Fibroblast of villous mesenchyme (primary cell): ENCODE data around the gene GJA8. TPM values are rescaled to one million over a fixed set of nuclear protein-coding genes. Genes with fewer than 3 reads are reported as not detected.
"Not testable (repeated sequence)": the region's sequence is repeated elsewhere in the genome, so short reads cannot be mapped to it uniquely, and the experiment has no call there.

Source experiments
- DNase-seq: peaks from one replicate; pipeline ENCODE4 v3.0.0-alpha.2; 2010; ENCODE audit warnings: low read depth
- H3K4me3 ChIP-seq: 2 replicates; pipeline ENCODE4 v1.5.1; 2011; ENCODE audit warnings: low read depth, mild to moderate bottlenecking, low read length
- CTCF ChIP-seq: IDR thresholded peaks from 2 replicates; pipeline ENCODE4 v1.5.1; 2012; ENCODE audit warnings: low read depth, mild to moderate bottlenecking, low read length; ENCODE audit not compliant: insufficient read depth
- total RNA-seq: library from RNA; depleted of rRNA; stranded (reverse); fragments of >200 nt; gene quantifications from 2 replicates; pipeline ENCODE4 v1.2.3, GENCODE V29; 2012

GJA8 gene
- total RNA-seq, 1 donor: not detected

DNA sequence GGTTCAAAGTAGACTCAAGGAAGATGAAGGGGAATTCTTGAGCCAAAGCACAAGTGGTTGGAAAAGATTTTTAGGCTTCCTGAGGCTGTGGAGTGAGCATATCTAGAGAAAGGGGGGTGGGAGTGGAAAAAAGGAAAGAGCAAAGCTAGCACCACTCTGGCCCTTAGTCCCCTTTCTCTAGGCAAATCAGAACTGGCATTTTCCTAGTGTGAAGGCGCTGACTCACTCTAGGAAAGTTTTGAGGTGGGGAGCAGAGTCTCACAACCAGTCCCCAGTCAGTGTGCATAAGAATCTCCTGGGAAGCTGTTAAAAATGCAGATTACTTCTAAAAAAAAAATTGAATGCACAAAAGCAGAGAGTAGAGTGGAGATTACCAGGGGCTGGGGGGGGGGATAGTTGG is 22.2 kb downstream of the GJA8 start:
- TF ChIP-seq CTCF: no peak
- no peak overlapping the region for H3K4me3 ChIP-seq
- DNase-seq: no peak

DNA sequence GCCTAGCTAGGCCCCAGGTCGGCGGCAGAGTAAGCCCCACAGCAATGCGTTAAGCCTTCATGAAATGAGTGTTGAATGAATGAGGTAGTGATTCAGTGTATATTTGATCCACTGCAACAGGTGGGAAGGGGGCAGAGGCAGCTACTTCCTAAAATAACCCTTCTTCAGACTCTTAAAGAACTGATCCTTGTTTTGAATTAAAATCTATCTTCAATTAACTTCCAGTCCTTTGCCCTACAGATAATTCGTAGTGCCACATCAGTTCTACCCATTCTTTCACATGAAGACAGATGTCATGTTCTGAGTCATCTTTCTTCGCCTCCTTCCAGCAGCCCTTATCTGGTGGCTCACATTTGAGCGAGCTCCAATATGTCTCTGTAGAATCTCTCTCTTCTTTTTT is 24.6 kb downstream of the GJA8 start:
- DNase-seq, H3K4me3 ChIP-seq: not testable (repeated sequence)

- not testable (repeated sequence) for DNase-seq, H3K4me3 ChIP-seq
Measured at GRCh38 chr1:147927689-147928088, 25.1 kb downstream of the GJA8 start.

DNA sequence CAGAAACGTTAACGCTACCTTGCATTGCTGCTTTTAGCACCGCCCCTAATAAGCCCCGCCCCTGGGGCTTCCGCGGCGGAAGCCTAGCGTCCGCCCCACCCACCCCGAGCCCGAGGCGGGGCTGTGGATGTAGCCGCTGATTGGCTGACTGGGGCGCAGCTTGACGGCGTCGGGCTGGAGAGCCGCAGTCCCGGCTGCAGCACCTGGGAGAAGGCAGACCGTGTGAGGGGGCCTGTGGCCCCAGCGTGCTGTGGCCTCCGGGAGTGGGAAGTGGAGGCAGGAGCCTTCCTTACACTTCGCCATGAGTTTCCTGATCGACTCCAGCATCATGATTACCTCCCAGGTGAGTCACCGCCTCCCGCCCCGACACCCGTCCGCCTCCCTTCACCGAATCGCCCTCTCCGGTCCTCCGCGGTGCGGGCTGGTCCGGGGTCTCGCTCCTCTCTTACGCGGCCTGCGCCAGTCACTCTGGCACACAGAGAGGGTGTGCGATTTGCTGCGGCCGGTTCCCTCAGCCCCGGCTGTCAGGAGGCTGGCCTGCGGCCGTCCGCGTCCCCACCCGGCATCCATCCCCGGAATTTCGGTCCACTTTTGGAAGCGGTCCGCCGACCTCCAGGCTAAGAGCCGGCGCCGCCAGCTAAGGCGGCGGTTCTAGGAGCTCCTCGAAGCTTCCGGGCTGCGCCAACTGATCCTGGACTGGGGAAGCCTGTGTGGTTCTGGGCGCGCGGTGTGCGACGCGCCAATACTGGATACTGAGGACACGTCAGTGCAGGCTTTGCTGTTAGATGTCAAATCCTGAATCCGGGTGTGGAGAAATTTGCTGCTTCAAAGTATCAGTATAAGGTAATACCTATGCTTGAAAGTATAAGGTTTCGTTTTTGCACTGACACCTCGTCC is 25.9 kb downstream of the GJA8 start, which contains the start of gene GPR89B:
Gene GPR89B, plus strand, starts transcription at position 185 of the 897 bp plus-strand sequence. Its CDS starts 117 bp downstream, at position 302.
- DNase-seq: peak; percentile 82
- peak within 1 kb of the TSS; percentile 80 for H3K4me3 ChIP-seq

GRCh38 chr1:147931137-147931536 is 28.5 kb downstream of the GJA8 start:
- H3K4me3 ChIP-seq, DNase-seq: not testable (repeated sequence)

DNA sequence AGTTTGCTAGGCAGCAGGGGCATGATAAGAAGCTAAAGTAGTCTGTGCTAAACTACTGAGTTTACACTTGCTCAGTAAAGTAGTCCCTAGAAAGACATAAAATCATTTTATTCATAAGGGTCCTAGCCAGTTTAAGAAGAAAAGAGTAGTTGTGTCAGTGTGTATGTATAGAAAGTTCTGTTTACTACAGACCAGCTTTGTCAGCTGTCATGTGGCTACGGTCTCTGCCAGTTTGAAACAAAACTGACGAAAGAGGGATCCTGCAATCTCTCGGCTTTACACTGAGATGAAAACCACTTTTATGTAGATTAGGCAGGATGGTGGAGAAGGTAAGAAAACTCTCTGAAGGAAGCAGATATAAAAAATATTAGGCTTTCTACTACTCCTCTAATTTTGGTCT is 32.7 kb downstream of the GJA8 start:
- not testable (repeated sequence) for H3K4me3 ChIP-seq, DNase-seq

- DNase-seq: peak; percentile 5
- not testable (repeated sequence) for H3K4me3 ChIP-seq
Measured at GRCh38 chr1:147940456-147940855, 37.9 kb downstream of the GJA8 start.

- not testable (repeated sequence) for H3K4me3 ChIP-seq, DNase-seq
Measured at GRCh38 chr1:147942563-147942962, 40.0 kb downstream of the GJA8 start.

- DNase-seq, H3K4me3 ChIP-seq: not testable (repeated sequence)
Measured at GRCh38 chr1:147949517-147949916, 46.9 kb downstream of the GJA8 start.

Other genes starting within 250 kb of the GJA8 start
- 4.8 and 6.0 TPM in 2 replicates for gene ACP6, start 232.3 kb upstream of the GJA8 start, total RNA-seq
- gene GJA5, start 142.2 kb upstream of the GJA8 start, total RNA-seq: under 0.01 and 0.86 TPM in 2 replicates
- gene GPR89B, start 25.6 kb downstream of the GJA8 start, total RNA-seq: 12.6 and 19.0 TPM in 2 replicates
- 4.3 and 4.8 TPM in 2 replicates for gene NBPF11, start 249.5 kb downstream of the GJA8 start, total RNA-seq